HG02840 (cell line): ENCODE data around the gene CFAP210.
"Not testable (repeated sequence)": the region's sequence is repeated elsewhere in the genome, so short reads cannot be mapped to it uniquely, and the experiment has no call there.

Experiments used
- ATAC-seq: cut with Tn5 transposase; IDR thresholded peaks from one replicate; pipeline ENCODE4 v1.9.1; 2021; ENCODE audit warnings: mild to moderate bottlenecking, moderate library complexity, moderate number of reproducible peaks; ENCODE audit not compliant: unreplicated experiment, low FRiP score

The CFAP210 gene

DNA sequence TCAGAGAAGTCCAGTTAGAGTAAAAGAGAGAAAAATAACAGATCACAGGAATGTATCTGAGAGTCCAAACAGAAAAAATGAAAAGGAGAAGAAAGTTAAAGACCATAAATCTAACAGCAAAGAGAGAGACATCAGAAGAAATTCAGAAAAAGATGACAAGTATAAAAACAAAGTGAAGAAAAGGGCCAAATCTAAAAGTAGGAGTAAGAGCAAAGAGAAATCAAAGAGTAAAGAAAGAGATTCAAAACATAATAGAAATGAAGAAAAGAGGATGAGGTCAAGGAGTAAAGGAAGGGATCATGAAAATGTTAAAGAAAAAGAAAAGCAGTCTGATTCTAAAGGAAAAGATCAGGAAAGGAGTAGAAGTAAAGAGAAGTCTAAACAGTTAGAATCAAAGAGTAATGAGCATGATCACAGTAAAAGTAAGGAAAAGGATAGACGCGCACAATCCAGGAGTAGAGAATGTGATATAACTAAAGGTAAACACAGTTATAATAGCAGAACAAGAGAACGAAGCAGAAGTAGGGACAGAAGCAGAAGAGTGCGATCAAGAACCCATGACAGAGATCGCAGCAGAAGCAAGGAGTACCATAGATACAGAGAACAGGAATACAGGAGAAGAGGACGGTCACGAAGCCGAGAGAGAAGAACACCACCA is 57.6 kb downstream of the CFAP210 start:
- no peak for ATAC-seq

DNA sequence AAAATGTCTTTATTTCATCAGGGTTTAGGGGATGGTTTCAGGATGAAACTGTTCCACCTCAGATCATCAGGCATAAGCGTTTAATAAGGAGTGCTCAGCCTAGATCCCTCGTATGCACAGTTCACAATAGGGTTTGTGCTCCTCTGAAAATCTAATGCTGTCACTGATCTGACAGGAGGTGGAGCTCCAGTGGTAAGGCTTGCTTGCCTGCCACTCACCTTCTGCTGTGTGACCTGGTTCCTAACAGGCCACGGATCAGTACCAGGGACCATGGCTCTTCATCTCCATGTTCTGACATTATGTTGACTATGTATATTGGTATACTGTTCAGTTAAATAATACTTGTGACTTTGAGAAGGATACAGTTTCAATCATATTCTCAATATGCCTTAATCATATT is 68.4 kb downstream of the CFAP210 start:
- no peak for ATAC-seq

DNA sequence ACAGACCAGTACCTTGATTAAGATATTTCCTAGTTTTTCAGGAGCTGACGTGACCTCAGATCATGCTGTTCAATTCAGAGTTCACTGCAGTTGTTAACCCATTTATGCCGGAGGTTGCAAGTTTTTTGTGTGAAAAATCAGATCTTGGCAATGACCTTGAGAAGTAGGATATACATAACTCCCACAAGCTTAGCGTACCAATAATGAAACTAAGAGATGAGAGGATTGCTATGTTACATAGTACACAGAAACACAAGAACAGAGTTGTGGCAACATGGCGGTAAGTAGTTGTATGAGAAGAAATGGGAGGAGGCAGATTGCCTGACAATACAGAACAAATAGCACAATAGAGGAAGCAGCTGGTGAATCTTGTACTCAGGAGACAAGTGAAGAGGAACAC is 71.0 kb downstream of the CFAP210 start:
- ATAC-seq, result no peak

DNA sequence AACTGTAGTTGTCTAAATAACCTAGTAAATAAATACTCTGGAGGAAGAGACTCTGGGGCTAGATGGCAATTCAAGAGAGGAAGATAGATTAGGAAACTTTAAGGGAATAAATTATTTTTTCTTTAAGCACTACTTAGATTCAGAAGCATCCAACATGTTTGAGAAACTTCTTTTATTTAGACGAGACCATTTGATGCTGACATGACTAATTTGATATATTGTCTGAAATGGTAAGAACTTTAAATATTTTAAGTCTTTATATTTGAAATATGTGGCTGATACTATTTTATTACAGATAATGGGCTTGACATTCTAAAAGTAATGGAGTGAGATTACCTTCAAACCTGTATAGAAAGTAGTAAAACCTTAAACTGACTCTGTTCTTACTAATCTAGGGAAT is 73.7 kb downstream of the CFAP210 start:
- ATAC-seq, result no peak

DNA sequence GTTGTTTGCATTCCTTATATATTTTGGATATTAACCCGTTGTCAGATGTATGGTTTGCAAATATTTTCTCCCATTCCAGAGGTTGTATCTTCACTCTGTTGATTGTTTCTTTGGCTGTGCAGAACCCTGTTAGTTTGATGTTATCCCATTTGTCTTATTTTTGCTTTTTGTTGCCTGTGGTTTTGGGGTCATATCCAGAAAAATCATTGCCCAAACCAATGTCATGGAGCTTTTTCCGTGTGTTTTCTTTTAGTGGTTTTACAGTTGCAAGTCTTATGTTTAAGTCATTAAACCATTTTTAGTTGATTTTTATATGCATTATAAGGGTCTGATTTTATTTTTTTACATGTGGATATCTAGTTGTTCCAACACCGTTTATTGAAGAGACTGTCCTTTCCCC is 74.3 kb downstream of the CFAP210 start:
- no peak for ATAC-seq

DNA sequence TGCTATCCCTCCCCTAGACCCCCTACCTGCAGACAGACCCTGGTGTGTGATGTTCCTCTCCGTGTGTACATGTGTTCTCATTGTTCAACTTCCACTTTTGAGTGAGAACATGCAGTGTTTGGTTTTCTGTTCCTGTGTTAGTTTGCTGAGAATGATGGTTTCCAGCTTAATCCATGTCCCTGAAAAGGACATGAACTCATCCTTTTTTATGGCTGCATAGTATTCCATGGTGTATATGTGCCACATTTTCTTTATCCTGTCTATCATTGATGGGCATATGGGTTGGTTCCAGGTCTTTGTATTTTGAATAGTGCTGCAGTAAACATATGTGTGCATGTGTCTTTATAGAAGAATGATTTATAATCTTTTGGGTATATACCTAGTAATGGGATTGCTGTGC is 78.2 kb downstream of the CFAP210 start:
- ATAC-seq, result not testable (repeated sequence)

DNA sequence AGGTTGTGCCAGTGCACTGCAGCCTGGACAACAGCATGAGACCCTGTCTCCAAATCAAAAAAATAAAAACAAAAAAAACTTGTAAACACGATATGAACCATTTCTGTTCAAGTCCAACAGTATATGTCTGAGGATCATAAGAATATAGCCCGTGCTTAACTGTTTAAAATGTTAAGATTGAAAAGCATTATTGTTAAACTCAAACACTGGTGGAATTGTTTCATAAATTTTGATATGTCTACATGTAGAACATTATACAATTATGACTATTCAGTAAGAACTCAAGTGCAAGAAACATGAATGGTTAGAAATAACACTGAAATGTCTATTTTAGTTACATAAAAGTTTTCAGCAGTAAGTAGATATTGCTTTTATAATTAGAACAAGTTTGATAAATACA is 80.3 kb downstream of the CFAP210 start:
- no peak for ATAC-seq

DNA sequence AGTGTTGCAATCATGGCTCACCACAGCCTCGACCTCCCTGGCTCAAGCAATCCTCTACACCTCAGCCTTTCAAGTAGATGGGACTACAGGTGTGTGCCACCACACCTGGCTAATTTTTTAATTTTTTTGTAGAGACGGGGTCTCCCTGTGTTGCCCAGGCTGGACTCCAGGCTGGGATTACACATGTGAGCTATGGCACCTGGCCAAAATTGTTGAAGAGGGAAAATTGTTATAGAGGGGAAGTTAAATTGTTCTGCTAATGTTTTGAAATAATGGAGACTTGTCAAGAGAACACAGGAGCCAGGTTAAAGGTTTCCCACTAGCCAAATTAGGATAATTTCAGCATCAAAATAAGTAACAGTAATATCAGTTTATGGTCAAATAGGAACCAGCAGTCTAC is 84.9 kb downstream of the CFAP210 start:
- no peak for ATAC-seq

DNA sequence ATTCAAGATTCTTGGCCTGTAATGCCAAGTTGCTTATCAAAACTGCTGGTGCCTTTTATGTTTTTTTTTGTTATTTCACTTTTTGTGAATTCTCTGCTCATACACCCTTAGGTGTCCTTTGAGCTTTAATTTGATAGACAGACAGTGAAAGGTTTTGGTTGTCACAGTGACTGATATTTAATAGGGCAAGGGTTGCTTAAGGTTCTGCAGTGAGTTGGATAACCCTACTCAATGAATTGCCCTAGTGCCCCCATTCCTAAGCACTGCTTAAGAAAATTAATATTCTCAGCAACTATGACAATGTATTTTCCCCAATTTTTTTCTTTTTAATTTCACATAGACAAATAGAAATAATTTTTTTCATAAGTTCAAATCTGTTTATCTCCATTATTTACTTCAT is 94.6 kb downstream of the CFAP210 start:
- ATAC-seq, result no peak

DNA sequence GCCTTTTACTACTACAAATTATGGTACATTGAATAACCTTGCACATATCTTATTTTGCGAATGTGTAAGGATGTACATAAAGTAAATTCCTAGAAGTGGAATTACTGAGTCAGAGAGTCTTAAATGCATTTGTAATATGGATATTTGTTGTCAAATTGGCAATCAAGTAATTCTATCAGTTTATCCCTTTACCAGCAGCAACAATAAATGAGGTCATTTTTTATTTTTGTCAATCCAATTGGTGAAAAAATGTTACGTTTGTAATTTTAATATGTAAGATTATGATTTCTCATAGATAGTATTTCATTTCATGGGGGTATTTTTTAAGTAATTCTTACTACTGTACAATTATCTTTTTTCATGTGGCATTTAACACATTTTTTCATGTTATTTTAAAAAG is 95.2 kb downstream of the CFAP210 start:
- no peak for ATAC-seq

DNA sequence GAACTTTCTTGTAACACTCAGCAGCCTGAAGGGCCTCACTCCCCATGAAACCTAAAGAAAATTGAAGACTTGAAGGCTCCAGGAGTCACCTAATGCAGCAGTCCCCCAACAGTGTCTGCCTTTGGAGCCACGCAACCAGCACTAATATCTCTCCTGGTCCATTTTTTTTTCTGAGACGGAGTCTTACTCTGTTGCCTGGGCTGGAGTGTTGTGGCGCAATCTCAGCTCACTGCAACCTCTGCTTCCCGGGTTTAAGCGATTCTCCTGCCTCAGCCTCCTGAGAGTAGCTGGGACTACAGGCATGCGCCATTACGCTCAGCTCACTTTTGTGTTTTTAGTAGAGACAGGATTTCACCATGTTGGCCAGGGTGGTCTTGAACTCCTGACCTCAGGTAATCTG is 97.7 kb downstream of the CFAP210 start:
- not testable (repeated sequence) for ATAC-seq
